Ovary (tissue), 9 donors: ENCODE data around the gene CRHR1. TPM values are rescaled to one million over a fixed set of nuclear protein-coding genes. Genes with fewer than 3 reads are reported as not detected.

Experiments used
- DNase-seq, 5 donors: peaks; one replicate each; pipeline ENCODE4 v3.0.0-alpha.2; 2019 to 2020
- H3K27ac ChIP-seq, 2 donors: fragments of 200-600 bp; one replicate each; pipeline versions ENCODE4 v1.5.1 to v1.8.0; 2019 to 2022
- H3K27me3 ChIP-seq: fragments of 200-600 bp; one replicate; pipeline ENCODE4 v1.8.0; 2022
- H3K36me3 ChIP-seq: fragments of 200-600 bp; sonication (generic); one replicate; pipeline ENCODE4 v1.5.1; 2019
- H3K4me1 ChIP-seq: one replicate; pipeline ENCODE4 v1.8.1; 2013; ENCODE audit warnings: mild to moderate bottlenecking, moderate library complexity; ENCODE audit not compliant: insufficient read depth
- H3K4me3 ChIP-seq: fragments of 200-600 bp; sonication (generic); one replicate; pipeline ENCODE4 v1.5.1; 2017
- H3K9me3 ChIP-seq, 2 donors: fragments of 200-600 bp in 1 of 2; sonication (generic) in 1 of 2; one replicate each; pipeline versions ENCODE4 v1.5.1 to v1.8.1; 2013 to 2019; ENCODE audit warnings: mild to moderate bottlenecking in 1 of 2, moderate library complexity in 1 of 2
- EP300 ChIP-seq: sonication (generic); formaldehyde crosslinking; IDR thresholded peaks from one replicate; pipeline ENCODE4 v1.6.1; 2017; ENCODE audit warnings: antibody characterized with exemption
- POLR2A ChIP-seq: fragments of 450-650 bp; IDR thresholded peaks from one replicate; pipeline ENCODE4 v1.6.1; 2017; ENCODE audit warnings: antibody characterized with exemption, mild to moderate bottlenecking, moderate library complexity
- WGBS, 3 donors: extraction: QIAGEN DNeasy Blood & Tissue Kit in 1 of 3; methylation state at CpG; one replicate each; pipeline versions ENCODE4 v1.1.5 to v1.1.7; 2013 to 2017; 5-methylcytosine and 5-hydroxymethylcytosine counted together
- intact Hi-C, 4 donors: fragments of 100-400 bp; cut with DNase I; formaldehyde crosslinking; loops; one replicate each; pipeline versions ENCODE4 v1.11.0 to v1.15.1; 2022 to 2023
- polyA plus RNA-seq, 2 donors: library from polyadenylated mRNA; stranded (reverse); fragments of 200-250 nt in 1 of 2; fragments of 350-450 nt in 1 of 2; fragmentation: Illumina TruSeq in 1 of 2; extraction: RNeasy Lipid Tissue Mini Kit (QIAGEN cat#74804) in 1 of 2; gene quantifications; one replicate each; pipeline ENCODE4 v1.2.3, GENCODE V29; 2013 to 2014
- total RNA-seq, 7 donors: library from RNA; depleted of rRNA in 2 of 7; stranded (reverse); fragments of >200 nt in 2 of 7; fragmentation: NEBNext Ultra II Directional in 3 of 7; extraction: Animal tissue kit (Norgen Biotek cat#: 25700) in 3 of 7; gene quantifications; one replicate each; pipeline versions ENCODE4 v1.1.0 to v1.2.4, GENCODE V29; 2016 to 2023
- TF ChIP-seq, protein P1 (sequence below), 3 donors: fragments of 450-650 bp in 2 of 3; fragments of 200-600 bp in 1 of 3; IDR thresholded peaks; one replicate each; pipeline versions ENCODE4 v1.5.1 to v1.8.0; 2016 to 2022; ENCODE audit warnings: antibody characterized with exemption in 3 of 3, mild to moderate bottlenecking in 1 of 3
- donor health status: DM: no; HTN: no; CAD: no; lungs with moderate emphysema.
- donor health status: DM: no; HTN: no; CAD: no.
- donor health status: Bipolar disorder and iron deficiency.
- donor health status: DM: yes; HTN: yes; CAD: no.
- donor health status: DM: no; HTN: no; CAD: no.
- donor health status: DM: yes; HTN: yes; CAD: no.

The CRHR1 gene
- total and polyA plus RNA-seq, 9 donors: 0.10 to 1.4 (median 0.33) TPM; not detected in 2

DNA sequence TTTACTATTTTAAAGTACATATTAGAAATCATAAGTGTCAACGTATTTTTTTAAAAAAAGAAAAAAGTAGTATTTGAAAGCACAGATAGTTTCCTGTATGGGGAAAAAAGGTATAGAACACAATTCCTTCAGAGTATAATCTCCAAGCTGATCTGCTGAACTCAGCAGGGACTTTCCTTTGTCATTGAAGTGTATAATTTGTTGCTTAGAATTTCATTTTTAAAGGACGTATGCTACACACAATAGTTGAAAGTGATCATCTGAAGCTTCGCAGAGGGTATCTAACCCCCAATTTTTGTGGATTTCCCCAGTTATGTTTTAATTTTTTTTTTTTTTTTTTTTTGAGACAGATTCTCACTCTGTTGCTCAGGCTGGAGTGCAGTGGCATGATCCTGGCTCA is 90.0 kb downstream of the CRHR1 start:
- intact Hi-C loops: no loop called here
- no peak for DNase-seq
- Histone ChIP-seq H3K36me3 (no peaks in the 10 kb centered on the region), H3K27me3 (no peaks in the 10 kb centered on the region), H3K4me3 (no peak overlapping the region), H3K9me3 (no peaks in the 10 kb centered on the region), H3K27ac (no peak overlapping the region), H3K4me1 (peaks cover 5% of the 10 kb centered on the region)
- WGBS, 3 donors: 74 to 79% (median 75%) methylated on average over 3 of the region's 3 CpGs
- no peak for TF ChIP-seq EP300
- TF ChIP-seq POLR2A: no peak
- TF ChIP-seq, protein P1, sequence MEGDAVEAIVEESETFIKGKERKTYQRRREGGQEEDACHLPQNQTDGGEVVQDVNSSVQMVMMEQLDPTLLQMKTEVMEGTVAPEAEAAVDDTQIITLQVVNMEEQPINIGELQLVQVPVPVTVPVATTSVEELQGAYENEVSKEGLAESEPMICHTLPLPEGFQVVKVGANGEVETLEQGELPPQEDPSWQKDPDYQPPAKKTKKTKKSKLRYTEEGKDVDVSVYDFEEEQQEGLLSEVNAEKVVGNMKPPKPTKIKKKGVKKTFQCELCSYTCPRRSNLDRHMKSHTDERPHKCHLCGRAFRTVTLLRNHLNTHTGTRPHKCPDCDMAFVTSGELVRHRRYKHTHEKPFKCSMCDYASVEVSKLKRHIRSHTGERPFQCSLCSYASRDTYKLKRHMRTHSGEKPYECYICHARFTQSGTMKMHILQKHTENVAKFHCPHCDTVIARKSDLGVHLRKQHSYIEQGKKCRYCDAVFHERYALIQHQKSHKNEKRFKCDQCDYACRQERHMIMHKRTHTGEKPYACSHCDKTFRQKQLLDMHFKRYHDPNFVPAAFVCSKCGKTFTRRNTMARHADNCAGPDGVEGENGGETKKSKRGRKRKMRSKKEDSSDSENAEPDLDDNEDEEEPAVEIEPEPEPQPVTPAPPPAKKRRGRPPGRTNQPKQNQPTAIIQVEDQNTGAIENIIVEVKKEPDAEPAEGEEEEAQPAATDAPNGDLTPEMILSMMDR (IDR thresholded peaks at IDR 0.05): no peak

DNA sequence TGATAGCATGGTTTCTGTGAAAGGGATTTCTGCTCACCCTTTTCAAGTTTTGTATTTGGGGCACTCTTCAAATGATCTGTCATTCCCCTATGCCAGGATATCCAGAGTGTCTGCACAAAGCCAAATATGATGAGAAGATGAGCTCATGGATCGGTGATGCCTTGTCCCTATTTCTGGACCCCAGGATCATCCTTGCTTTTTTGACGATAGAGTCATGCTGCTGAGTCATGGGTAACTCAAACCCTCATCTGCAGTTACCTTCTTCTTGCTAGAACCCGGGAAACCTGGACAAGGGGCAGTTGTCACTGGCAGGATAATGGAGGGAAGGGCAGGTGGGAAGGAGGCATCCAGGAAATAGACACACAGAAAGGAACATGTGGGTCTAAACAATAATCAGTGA is 92.4 kb downstream of the CRHR1 start:
- no peak overlapping the region for H3K4me3 ChIP-seq
- H3K27me3 ChIP-seq: no peaks in the 10 kb centered on the region
- no peaks in the 10 kb centered on the region for H3K4me1 ChIP-seq
- TF ChIP-seq, protein P1 (IDR thresholded peaks at IDR 0.05): no peak
- no peak for TF ChIP-seq EP300
- no peak for TF ChIP-seq POLR2A
- no peaks in the 10 kb centered on the region for H3K36me3 ChIP-seq
- DNase-seq: no peak
- intact Hi-C loops: no loop called here
- 73 to 83% (median 78%) methylated on average over 3 of the region's 3 CpGs for WGBS, 3 donors
- no peaks in the 10 kb centered on the region for H3K9me3 ChIP-seq
- no peak overlapping the region for H3K27ac ChIP-seq

DNA sequence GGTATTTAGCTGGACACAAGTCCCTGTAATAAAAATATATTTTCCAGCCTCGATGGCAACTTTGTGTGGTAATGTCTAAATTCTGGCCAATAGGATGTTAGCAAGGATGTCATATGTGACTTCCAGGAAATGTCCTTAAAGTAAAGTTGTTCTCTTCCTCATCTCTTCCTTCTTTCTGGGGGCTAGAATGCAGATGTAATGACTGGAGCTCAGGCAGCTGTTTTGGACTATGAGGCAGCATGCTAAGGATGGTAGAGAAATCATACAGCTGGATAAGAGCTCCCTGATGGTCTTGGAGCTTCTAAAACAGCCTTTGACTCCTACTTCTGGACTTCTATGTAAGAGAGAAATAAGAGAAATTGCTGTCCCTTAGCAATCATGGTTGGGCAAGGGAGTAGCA is 93.3 kb downstream of the CRHR1 start:
- H3K27ac ChIP-seq: no peak overlapping the region
- TF ChIP-seq POLR2A: no peak
- no peak for TF ChIP-seq EP300
- TF ChIP-seq, protein P1 (IDR thresholded peaks at IDR 0.05): no peak
- DNase-seq: no peak
- no peaks in the 10 kb centered on the region for H3K9me3 ChIP-seq
- no peaks in the 10 kb centered on the region for H3K36me3 ChIP-seq
- H3K4me3 ChIP-seq: no peak overlapping the region
- WGBS, 3 donors: 58% methylated on average over 1 of the region's 1 CpG
- H3K27me3 ChIP-seq: no peaks in the 10 kb centered on the region
- intact Hi-C loops: no loop called here
- H3K4me1 ChIP-seq: no peaks in the 10 kb centered on the region

DNA sequence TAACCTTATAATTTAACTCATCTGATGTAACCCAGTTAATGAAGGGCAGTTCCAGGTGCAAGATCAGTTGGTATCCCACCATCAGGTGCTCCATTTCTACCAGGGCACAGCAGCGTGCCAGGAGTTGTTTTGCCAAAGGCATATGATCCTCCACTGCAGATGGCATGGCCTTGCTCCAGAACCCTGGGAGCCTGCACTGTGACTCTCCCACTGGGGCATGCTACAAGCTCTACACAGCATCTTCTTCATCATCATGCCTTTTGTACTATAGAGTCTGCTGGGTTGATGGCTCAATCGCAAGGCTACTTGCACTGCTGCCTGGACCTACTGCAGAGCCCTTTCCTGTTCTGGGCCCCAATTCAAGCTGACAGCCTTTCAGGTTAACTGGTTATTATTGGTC is 98.9 kb downstream of the CRHR1 start:
- no peak for TF ChIP-seq EP300
- no peak for TF ChIP-seq POLR2A
- TF ChIP-seq, protein P1 (IDR thresholded peaks at IDR 0.05): no peak
- Histone ChIP-seq H3K27me3 (no peaks in the 10 kb centered on the region), H3K4me3 (no peak overlapping the region), H3K27ac (no peak overlapping the region), H3K4me1 (no peaks in the 10 kb centered on the region), H3K9me3 (no peaks in the 10 kb centered on the region), H3K36me3 (no peaks in the 10 kb centered on the region)
- intact Hi-C loops: no loop called here
- DNase-seq: no peak
- 90 to 95% (median 93%) methylated on average over 2 of the region's 2 CpGs for WGBS, 3 donors

Other genes with a start within 250 kb of the CRHR1 start
- gene SPPL2C, start 60.6 kb downstream of the CRHR1 start, total RNA-seq: not detected
- gene SPPL2C, start 60.6 kb downstream of the CRHR1 start, polyA plus RNA-seq: not detected
- gene MAPT, start 110.2 kb downstream of the CRHR1 start, total RNA-seq: 1 to 10 TPM in 4 of 7 donors, under 1 TPM in 3; 0.57 to 2.2 (median 1.1) TPM
- 1 to 10 TPM in 1 of 2 donors, under 1 TPM in 1; 0.40 to 2.2 TPM for gene MAPT, start 110.2 kb downstream of the CRHR1 start, polyA plus RNA-seq
- gene STH, start 214.9 kb downstream of the CRHR1 start, total RNA-seq: not detected
- not detected for gene STH, start 214.9 kb downstream of the CRHR1 start, polyA plus RNA-seq